Upper lobe of left lung (tissue), 4 donors: ENCODE measurements around the gene UIMC1.

ENCODE experiments used
- POLR2A ChIP-seq, 4 donors: fragments of 450-650 bp; IDR thresholded peaks; one replicate each; pipeline ENCODE4 v1.5.1; 2016 to 2017; ENCODE audit warnings: antibody characterized with exemption in 4 of 4, mild to moderate bottlenecking in 2 of 4
- POLR2AphosphoS5 ChIP-seq, 2 donors: sonication (generic); formaldehyde crosslinking; IDR thresholded peaks; one replicate each; pipeline ENCODE4 v1.5.1; 2017; ENCODE audit warnings: antibody characterized with exemption in 2 of 2
- TF ChIP-seq, protein P1 (sequence below), 6 experiments: fragments of 450-650 bp in 4 of 6; fragments of 200-600 bp in 2 of 6; sonication (generic) in 2 of 6; IDR thresholded peaks; one replicate each; pipeline ENCODE4 v1.5.1; 2016 to 2019; ENCODE audit warnings: antibody characterized with exemption in 6 of 6

- TF ChIP-seq POLR2AphosphoS5 (IDR thresholded peaks at IDR 0.05) (no peak), POLR2A (IDR thresholded peaks at IDR 0.05) (no peak)
- TF ChIP-seq, protein P1, sequence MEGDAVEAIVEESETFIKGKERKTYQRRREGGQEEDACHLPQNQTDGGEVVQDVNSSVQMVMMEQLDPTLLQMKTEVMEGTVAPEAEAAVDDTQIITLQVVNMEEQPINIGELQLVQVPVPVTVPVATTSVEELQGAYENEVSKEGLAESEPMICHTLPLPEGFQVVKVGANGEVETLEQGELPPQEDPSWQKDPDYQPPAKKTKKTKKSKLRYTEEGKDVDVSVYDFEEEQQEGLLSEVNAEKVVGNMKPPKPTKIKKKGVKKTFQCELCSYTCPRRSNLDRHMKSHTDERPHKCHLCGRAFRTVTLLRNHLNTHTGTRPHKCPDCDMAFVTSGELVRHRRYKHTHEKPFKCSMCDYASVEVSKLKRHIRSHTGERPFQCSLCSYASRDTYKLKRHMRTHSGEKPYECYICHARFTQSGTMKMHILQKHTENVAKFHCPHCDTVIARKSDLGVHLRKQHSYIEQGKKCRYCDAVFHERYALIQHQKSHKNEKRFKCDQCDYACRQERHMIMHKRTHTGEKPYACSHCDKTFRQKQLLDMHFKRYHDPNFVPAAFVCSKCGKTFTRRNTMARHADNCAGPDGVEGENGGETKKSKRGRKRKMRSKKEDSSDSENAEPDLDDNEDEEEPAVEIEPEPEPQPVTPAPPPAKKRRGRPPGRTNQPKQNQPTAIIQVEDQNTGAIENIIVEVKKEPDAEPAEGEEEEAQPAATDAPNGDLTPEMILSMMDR (IDR thresholded peaks at IDR 0.05), result no peak
Observed at GRCh38 chr5:176956756-176957155, 49.8 kb downstream of the UIMC1 start.
